ENCODE results near the gene CEBPZOS. TPM values are rescaled to one million over a fixed set of nuclear protein-coding genes. Genes with fewer than 3 reads are reported as not detected.
"Not testable (repeated sequence)": the region's sequence is repeated elsewhere in the genome, so short reads cannot be mapped to it uniquely, and the experiment has no call there.

CEBPZOS gene
- total RNA-seq, 1 donor from 2014 or later, result 45.9 TPM

- DNase-seq (ENCODE audit: low spot score), result no peak
Measured at GRCh38 chr2:37191253-37191652, 5.0 kb upstream of the CEBPZOS start.

DNA sequence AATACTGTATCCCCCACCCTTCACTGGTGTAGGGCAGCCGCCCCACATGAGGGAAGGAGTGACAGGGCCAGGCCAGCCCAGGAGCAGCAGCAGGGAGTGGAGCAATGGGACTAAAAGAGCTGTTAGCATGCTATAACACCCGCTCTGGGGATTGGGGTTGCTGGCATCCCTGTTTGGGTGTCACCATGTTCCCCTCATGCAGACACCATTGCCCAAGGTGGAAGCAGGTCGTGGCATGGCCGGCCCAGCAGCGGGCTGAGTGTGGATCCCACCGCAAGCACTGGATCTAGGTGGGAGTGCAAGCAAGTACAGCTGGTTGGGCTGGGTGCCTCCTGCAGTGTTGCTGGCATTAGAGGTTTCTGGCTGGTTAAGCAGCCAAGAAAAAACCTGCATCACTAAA, 4.5 kb upstream of the CEBPZOS start:
- no peak for DNase-seq (ENCODE audit: low spot score)

- no peak for DNase-seq (ENCODE audit: low spot score)
Measured at GRCh38 chr2:37192551-37192950, 3.7 kb upstream of the CEBPZOS start.

DNA sequence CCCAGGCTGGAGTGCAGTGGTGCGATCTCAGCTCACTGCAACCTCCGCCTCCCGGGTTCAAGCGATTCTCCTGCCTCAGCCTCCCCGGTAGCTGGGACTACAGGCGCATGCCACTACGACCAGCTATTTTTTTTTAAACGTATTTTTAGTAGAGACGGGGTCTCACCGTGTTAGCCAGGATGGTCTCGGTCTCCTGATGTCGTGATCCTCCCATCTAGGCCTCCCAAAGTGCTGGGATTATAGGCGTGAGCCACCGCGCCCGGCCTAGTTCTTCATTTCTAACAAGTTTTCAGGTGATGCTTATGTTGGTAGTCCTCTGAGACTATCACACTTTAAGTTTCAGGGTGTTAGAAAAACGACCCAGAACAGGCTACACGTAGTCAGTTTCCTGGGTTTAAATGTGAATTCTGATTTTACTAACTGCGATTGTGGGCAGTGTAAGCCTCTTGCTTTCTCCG, 405 bp upstream of the CEBPZOS start:
- not testable (repeated sequence) for DNase-seq (ENCODE audit: low spot score)

DNA sequence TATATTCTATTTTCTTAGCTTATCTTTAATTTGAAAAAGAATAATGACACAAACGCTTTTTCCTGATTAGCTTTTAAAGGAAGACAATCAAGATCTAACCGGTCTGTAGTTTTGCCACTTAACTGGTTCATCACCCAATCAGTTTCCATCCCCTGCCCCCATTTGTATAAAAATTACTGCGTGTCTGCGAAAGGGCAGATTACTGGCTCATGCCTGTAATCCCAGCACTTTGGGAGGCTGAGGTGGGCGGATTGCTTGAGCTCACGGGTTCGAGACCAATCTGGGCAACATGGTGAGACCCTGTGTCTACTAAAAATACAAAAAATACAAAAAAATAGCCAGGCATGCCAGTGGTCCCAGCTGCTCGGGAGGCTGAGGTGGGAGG, 2.4 kb downstream of the CEBPZOS start:
- DNase-seq (ENCODE audit: low spot score), result no peak

DNA sequence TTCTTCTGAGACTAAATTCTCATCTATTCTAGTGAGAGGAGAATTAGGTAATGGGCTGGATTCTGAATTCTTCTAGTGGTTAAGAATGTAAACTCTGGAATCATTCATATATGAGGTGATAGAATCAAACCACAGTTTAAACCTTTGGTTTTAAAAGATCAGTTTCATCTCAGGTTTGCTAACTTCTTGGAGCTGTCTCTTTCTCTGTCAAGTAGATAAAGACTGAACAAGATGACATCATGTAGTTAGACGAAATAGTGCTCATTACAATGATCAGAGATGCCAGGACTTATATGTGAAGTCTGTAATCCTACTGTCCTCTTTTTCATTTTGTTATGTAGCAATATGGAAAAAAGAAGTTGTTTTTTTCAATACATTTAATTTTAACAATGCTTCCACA, 4.9 kb downstream of the CEBPZOS start:
- DNase-seq (ENCODE audit: low spot score), result no peak

- DNase-seq (ENCODE audit: low spot score), result no peak
Measured at GRCh38 chr2:37201766-37202165, 5.5 kb downstream of the CEBPZOS start.

GRCh38 chr2:37203708-37204107, 7.4 kb downstream of the CEBPZOS start:
- DNase-seq (ENCODE audit: low spot score), result no peak

DNA sequence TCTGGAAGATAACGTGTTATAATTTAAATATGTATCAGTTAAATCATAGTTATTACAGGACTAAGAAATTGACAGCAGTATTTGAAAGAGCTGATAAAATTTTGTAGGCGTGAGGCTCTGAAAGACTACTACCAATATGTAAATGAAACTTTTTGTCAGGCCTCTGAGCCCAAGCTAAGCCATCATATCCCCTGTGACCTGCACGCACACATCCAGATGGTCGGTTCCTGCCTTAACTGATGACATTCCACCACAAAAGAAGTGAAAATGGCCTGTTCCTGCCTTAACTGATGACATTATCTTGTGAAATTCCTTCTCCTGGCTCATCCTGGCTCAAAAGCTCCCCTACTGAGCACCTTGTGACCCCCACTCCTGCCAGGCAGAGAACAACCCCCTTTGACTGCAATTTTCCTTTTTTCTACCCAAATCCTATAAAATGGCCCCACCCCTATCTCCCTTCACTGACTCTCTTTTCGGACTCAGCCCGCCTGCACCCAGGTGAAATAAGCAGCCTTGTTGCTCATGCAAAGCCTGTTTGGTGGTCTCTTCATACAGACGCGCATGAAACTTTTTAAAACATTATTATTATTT, 8.9 kb downstream of the CEBPZOS start:
- not testable (repeated sequence) for DNase-seq (ENCODE audit: low spot score)

DNA sequence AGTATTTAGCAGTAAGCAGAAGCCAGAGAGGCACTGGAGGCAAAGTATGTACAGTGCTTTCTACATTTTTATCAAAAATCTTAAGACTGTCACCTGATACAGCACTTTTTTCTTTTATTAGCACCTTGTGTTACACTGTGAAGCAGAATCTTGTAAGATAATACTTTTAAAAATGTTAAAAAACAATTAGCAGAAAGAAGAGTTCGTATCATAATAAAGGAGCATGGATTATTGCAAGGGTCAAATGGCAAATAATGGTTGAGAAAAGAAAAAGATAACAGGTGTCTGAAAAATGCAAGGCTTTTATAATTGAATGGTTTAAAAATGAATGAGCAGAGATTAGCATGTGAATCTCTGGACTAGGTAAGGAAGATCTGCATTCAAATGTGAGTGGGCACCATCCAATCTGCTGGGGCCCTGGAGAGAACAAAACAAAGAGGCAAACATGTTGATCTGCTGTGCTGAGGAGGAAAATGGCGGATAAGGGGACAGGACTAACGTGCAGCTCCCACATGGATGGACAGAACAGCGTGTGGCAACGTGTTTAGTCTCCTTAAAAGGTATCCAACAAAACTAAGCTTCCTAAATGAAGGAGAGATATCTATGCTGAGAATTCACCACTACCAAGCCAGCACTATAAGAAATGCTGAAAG, 9.5 kb downstream of the CEBPZOS start:
- no peak for DNase-seq (ENCODE audit: low spot score)

DNA sequence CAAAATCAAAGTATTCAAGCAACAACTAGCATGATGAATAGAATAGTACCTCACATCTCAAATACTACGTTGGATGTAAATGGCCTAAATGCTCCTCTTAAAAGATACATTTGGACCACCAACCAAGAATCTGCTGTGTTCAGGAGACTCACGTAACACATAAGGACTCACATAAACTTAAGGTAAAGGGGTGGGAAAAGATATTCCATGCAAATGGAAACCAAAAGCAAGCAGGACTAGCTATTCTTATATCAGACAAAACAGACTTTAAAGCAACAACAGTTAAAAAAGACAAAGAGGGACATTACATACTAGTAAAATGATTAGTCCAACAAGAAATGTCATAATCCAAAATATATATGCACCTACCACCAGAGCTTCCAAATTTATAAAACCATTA, 10.5 kb downstream of the CEBPZOS start:
- not testable (repeated sequence) for DNase-seq (ENCODE audit: low spot score)

DNA sequence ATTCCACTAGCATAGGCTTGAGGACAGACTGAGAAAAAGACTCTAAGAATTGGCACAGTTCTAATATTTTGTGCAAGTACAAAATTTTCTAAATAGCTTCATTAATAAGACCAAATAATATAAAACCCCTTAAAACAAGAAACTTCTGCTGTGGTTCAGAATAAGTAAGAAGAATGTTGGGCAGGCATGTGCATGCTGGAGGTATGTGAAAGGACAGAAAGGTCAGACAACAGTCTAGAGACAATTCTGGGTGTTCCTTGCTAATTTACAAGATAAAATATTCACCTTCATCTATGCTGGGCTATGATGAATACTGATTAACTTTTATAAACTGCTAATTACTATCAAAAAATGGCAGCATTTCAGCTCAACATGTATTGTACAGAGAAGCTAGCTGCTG, 14.9 kb downstream of the CEBPZOS start:
- DNase-seq (ENCODE audit: low spot score), result no peak

GRCh38 chr2:37211939-37212338, 15.6 kb downstream of the CEBPZOS start:
- no peak for DNase-seq (ENCODE audit: low spot score)

GRCh38 chr2:37215250-37215649, 19.0 kb downstream of the CEBPZOS start:
- no peak for DNase-seq (ENCODE audit: low spot score)

GRCh38 chr2:37219046-37219445, 22.8 kb downstream of the CEBPZOS start:
- no peak for DNase-seq (ENCODE audit: low spot score)

DNA sequence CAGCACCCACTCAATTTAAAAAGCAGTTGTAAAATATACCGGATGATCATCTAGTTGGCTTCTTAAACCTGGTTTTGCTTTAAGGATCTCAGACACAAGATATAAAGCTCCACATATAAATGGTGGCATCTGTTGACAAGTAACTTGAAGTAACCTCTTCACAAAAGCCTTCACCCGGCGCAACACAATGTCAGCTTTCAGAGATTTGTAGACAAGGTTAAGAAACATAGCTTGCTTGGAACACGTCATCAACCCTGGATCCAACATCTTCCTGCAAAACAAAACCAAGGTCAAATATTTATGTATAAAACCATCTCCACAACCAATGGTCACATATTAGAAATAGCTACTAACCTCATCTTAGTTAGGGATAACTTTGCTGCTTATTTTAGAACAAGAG, 26.8 kb downstream of the CEBPZOS start:
- no peak for DNase-seq (ENCODE audit: low spot score)

DNA sequence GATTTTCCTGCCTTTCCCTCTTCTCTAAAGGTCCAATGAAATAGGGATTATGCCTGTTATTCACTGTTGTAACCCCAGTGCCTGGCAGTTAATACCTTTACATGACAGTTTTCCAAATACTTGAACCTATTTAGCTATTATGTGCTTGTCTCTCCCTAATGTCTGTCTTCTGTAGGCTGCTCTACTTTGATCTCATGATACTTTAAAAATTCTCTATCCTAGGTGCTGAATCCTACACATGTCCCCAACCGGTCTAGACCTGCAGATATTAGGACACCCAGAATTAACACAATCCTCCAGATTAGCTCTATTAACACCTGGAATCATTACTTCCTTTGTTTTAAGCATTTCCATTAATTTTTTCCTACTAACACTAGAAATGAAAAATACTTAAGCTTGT, 27.8 kb downstream of the CEBPZOS start:
- no peak for DNase-seq (ENCODE audit: low spot score)

DNA sequence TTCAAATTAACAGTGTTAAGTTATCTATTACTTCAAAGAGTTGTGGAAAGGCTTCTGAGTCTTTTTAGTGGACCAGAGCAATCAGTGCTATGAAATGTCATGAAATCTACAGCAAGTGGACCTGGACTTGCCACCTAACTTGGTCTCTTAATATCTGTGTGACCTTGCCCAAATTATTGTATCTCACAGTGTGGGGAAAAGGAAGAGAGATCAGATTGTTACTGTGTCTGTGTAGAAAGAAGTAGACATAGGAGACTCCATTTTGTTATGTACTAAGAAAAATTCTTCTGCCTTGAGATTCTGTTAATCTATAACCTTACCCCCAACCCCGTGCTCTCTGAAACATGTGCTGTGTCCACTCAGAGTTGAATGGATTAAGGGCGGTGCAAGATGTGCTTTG, 28.8 kb downstream of the CEBPZOS start:
- DNase-seq (ENCODE audit: low spot score), result not testable (repeated sequence)

DNA sequence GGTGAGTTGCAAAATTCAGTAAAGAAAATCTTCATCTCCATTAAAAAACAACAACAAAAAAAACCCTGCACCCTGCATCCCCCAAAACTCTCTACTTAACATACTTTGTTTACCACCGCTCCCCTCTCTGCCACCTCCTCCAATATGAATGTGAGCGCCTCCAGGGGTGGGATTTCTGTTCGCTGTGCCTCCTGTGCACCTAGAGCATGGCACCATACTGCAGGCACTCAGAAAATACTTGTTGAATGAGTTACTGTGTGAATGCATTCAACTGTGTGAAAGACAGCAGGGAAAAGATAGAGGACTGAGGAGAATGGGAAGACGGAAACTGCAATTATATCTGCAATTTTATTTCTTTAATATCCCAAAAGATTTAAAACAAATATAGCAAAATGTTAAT, 30.6 kb downstream of the CEBPZOS start:
- DNase-seq (ENCODE audit: low spot score), result no peak

DNA sequence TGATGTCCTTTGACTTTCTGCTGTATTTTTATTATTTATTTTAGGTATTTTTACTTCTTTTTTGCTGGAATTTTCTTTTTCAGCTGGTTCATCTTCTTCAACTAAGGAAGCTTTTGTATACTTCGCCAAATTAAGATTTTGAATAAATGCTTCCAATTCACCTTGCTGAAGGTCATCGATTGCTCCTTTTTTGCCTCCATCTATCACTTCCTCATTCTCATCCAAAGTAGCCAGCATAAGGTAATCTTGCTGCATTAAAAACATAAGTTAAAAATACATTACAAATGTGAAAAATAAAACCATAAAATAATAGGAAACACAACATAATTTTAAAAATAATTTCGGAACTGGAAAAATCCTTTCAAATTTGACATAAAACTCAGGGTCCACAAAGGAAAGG, 32.5 kb downstream of the CEBPZOS start:
- DNase-seq (ENCODE audit: low spot score), result no peak

- DNase-seq (ENCODE audit: low spot score), result no peak
Measured at GRCh38 chr2:37230581-37230980, 34.3 kb downstream of the CEBPZOS start.

DNA sequence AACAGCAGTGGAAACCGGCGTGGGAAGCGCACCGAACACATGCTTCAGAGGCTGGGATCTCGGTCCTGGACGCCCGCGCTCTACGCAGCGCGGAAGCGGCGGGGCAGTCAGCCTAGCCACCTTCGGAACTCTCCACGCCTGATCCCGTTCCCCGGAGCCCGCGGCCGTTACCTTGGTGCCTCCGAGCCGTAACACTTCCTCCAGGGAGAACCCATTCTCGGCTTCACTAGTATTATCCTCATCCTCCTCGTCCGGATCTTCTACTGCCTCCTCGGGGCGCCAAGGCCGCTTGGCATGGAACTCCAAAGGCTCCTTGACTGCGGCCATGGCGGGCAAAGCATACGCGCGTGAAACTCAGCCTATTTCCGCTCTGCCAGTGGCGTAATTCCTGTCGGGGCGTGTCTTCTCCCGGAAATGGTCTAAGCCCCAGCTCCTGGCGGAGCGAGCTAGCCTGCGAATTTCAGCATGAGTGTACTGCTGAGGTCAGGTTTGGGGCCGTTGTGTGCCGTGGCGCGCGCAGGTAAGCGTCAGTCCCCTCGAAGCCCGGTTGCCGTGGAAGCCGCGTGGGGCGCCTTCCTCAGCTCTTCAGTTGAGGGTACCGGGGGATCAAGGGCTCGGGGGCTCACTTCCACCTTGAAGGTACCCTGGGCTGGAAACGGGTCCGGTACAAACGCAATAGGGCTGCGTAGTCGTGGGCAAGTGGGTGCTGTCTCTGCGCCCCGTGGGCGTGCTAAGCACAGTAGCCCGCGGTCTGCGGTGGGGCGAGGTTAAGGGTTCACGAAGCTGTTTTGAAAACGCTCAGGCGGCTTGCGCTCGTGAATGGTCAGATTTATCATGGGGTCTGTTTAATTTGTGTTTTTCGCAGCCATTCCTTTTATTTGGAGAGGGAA, 35.2 kb downstream of the CEBPZOS start, which contains the start of the genes CEBPZ and NDUFAF7:
CEBPZ (minus strand) TSS at position 356 of the 890 bp plus-strand sequence; CDS start at position 327, 29 bp downstream.
NDUFAF7 (plus strand) TSS at position 418 of the 890 bp plus-strand sequence; CDS start at position 466, 48 bp downstream.
- peak; percentile 92 for DNase-seq (ENCODE audit: low spot score)

Data from mucosa of gallbladder (tissue), 1 donor.